Stimulated activated CD8-positive, alpha-beta memory T cell treated with anti-CD3 and anti-CD28 coated beads, Interleukin-4, amount 100 ng/mL, for 24 hours (primary cell): ENCODE data around the gene LYPD8.
"Not testable (repeated sequence)": the region's sequence is repeated elsewhere in the genome, so short reads cannot be mapped to it uniquely, and the experiment has no call there.

Source experiments
- DNase-seq: peaks from one replicate; pipeline ENCODE4 v3.0.0-alpha.2; 2020; ENCODE audit warnings: low read depth

The LYPD8 gene, protein sequence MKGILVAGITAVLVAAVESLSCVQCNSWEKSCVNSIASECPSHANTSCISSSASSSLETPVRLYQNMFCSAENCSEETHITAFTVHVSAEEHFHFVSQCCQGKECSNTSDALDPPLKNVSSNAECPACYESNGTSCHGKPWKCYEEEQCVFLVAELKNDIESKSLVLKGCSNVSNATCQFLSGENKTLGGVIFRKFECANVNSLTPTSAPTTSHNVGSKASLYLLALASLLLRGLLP

GRCh38 chr1:248755517-248755916, at the start of gene LYPD8:
Gene LYPD8, minus strand, starts transcription at chr1:248755759. Its CDS starts 4,678 bp downstream, at chr1:248751081.
- no peak for DNase-seq

DNA sequence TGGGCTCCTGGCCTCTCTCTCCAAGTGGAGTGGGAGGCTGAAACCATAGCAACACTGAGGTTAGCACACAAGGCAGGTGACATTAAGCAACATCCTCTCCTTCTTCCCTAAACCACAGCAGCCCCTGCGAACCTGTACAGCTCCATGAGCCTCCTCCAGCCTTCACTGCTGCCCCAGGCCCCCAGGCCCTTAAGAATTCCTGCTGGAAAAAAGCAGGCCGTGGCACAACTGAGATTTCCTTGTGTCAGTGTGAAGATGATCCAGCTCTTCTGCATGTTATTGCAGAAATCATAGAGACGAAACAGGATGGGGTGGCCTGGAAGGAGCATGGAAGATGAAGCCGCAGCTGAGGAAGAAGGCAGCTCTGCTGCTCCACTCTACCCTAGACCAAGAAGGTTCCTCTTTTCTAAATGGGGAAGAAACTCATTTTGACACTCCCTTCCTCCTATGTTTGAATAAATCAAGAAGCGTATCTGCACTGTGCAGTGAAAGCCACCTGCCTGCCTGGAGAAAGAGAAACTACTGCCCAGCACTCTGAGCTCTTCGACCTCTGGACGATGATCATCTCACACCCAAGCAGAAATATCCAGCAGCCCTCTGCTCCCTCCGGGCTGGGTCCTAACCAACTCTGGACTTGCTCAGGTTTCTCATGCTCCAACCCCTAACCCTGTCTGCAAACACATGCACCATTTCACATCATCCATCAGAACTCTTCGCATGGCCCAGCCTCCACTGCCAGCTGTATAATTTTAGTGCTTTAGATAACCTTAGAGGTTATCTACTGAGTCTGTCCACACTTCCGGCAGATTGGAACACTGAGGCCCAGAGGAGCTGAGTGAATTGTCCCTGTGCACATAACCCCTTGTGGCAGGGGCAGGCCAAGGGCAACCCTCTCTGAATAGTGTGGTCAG, 49.5 kb upstream of the LYPD8 start:
- DNase-seq: no peak

- DNase-seq: not testable (repeated sequence)
Measured at GRCh38 chr1:248803501-248803900, 47.9 kb upstream of the LYPD8 start.

DNA sequence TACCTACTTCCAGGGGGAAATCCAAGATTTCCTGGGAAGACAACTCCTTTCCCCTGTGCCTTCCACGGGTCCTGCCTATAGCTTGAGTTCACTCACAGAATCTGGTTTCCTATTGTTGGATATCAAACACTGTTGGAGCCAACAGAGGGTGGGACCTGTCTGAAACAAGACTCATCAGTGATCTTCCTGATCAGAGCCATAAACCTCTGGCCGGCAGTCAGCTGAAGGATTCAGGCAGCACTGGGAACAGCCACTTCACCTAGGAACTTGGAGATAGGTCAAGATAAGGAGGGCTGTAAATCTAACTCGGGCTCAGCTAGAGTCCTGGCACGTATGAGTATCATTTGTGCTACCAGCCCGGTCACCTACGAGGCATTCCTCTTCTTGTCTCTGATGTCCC, 46.9 kb upstream of the LYPD8 start:
- DNase-seq: no peak

DNA sequence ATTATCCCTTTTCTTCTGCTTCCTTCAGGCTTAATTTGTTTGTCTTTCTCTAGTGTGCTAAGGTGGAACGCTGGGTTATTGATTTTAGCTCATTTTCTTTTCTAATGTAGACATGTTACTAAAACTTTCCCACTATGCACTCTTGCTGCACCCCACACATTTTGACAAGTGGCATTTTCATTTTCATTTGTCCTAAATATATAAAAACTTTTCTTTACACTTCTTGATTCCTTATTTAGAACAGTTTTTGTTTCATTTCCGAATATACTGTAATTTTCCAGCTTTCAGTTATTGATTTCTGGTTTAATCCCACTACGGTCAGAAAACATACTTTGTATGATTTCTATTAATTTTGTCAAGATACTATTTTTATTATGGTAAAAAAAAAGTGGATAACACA, 44.9 kb upstream of the LYPD8 start:
- no peak for DNase-seq

GRCh38 chr1:248798791-248799190, 43.2 kb upstream of the LYPD8 start:
- DNase-seq: no peak

DNA sequence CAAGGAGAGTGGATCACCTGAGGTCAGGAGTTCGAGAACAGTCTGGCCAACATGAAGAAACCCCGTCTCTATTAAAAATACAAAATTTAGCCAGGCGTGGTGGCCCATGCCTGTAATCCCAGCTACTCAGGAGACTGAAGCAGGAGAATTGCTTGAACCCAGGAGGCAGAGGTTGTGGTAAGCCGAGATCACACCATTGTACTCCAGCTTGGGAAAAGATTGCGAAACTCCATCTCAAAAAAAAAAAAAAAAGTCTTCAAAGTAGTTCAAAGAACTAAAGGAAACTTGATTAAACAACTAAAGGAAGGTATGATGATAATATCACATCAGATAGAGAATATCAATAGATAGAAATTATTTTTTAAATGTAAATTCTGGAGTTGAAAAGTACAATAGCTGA, 39.1 kb upstream of the LYPD8 start:
- DNase-seq: not testable (repeated sequence)

DNA sequence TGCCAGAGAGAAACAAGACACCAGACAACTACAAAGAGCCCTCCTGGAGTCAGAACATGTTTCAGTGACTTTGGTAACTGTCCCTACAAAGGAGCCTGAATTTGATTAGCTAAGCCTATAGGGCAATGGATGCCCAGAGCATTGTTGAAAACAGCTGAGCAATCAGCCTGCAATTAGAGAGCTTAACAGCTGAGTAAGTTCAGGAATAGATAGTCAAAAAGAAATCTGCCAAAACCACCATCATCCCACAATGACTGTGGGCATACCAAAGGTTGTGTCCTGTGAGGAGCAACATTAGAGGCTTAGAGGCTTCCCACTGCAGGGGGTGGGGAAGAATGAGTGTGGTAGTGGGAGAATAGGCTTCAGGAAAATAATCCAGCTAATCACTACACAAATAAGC, 38.0 kb upstream of the LYPD8 start:
- no peak for DNase-seq

DNA sequence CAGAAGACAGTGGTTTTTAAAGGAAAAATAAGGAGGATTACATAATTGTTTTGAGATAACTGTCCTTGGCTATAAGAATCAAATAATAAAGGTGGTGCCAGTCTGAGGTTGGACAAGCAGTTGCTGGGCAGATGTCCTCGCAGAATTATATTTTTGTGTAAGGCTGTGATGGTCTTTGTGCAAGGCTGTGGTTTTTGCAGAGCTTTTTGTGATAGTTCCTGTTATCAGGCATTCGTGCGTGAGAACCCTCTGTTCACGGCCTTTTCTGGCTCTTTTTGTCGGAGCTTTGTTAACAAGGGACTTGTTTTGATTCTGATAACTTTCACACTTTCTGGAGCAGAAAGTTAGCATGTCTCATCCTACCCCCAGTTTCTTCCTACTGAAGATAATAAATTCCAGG, 36.8 kb upstream of the LYPD8 start:
- DNase-seq: no peak

DNA sequence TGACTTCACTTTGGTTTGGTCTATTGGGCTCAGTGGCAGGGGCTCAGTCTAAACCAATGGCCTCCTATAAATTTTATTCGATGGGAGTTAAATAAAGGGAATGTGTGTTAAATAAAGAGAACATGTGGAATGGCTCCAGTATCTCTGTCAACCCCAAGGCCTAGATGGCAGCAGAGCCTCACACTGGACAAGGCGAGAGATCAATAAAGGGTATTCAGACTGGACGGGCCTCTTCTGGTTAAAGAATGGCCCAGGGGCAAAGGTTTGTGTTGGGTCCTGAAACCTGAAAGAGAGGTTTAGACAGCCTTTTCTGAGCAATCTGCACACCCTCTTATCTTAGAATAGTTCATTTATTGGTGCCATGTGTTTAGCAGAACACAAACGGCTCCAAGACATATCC, 35.5 kb upstream of the LYPD8 start:
- DNase-seq: no peak

DNA sequence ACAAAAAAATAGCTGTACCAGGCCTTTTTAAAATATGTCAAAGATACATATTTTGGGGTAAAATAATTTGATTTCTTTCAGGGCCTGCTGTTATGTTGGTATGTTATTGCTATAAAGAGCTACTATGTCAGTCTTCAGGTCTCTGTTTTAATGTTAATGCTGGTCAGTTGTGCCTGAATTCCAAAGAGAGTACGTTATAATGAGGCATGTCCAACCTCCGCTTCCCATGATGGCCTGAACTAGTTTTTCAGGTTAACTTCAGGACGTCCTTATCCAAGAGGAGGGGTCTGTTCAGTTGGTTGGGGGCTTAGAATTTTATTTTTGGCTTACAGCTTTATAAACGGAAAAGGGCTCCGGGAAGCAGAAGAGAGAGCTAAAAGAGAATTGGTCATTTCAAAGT, 34.9 kb upstream of the LYPD8 start:
- DNase-seq: no peak

DNA sequence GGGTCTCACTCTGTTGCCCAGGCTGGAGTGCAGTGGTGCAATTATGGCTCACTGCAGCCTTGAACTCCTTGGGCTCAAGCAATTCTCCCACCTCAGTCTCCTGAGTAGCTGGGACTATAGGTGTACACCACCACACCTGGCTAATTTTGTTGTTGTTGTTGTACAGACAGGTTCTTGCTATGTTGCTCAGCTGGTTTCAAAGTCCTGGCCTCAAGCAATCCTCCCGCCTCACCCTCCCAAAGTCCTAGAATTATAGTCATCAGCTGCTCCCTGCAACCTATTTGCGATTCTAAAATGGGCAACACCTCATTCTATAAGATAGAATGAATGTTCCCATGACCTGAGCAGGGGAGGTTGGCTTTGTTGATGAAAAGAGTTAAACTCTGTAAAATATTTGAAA, 33.8 kb upstream of the LYPD8 start:
- not testable (repeated sequence) for DNase-seq

GRCh38 chr1:248788327-248788726, 32.8 kb upstream of the LYPD8 start:
- no peak for DNase-seq

GRCh38 chr1:248787430-248787829, 31.9 kb upstream of the LYPD8 start:
- DNase-seq: no peak

DNA sequence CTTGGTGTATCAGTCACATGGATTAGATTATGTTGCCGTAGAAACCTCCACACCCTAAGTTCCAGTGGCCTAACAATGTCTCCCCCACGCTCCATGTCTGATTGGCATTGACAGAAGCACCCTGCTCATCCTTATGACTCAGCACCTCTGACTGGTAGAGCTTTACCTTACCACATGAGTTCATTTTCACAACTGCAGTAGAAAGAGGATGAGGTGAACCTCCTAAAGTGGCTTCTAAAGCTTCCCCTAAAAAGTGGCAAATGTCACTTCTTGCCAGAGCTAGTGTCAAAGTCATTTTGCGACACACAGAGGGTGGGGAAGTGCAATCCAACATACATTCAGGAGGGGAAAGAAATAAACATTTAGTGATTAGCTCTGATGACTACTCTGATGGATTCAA, 30.6 kb upstream of the LYPD8 start:
- no peak for DNase-seq

GRCh38 chr1:248783367-248783766, 27.8 kb upstream of the LYPD8 start:
- DNase-seq: no peak

- no peak for DNase-seq
Measured at GRCh38 chr1:248782416-248783141, 27.0 kb upstream of the LYPD8 start.

- no peak for DNase-seq
Measured at GRCh38 chr1:248779350-248779749, 23.8 kb upstream of the LYPD8 start.

DNA sequence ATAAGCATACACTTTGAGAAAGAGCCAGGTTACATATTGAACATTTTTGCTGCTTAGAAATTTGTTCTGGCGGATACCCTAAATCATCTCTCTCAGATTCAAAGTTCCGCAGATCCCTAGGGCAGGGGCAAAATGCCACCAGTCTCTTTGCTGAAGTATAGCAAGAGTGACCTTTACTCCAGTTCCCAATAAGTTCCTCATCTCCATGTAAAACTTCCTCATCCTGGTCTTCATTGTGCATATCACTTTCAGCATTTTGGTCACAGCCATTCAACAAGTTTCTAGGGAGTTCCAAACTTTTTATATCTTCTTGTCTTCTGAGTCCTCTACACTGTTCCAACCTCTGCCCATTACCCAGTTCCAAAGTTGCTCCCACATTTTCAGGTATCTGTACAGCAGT, 23.3 kb upstream of the LYPD8 start:
- no peak for DNase-seq

- no peak for DNase-seq
Measured at GRCh38 chr1:248776991-248777390, 21.4 kb upstream of the LYPD8 start.

GRCh38 chr1:248775441-248775840, 19.9 kb upstream of the LYPD8 start:
- DNase-seq: no peak

GRCh38 chr1:248759644-248760043, 4.1 kb upstream of the LYPD8 start:
- no peak for DNase-seq

- DNase-seq: no peak
Measured at GRCh38 chr1:248758352-248758751, 2.8 kb upstream of the LYPD8 start.
